ENCODE data around the gene YIF1A.

DNA sequence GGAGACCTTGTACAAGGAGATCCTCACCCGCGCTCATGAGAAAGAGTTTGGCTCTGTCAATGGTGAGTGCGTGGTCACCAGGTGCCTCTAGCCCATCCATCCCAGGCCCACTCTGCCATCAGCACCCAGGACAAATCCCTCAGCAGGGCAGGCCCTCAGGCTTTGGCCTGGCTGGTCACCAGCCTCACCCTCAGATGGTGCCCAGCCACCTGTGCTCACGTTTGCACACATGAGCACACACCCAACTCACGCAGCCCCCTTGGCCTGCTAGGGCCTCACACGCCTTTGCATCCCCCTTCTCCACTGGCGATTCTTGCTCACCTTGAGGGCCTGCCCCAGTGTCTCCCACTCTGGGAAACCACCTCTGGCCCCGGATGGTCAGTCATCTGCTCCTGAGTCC, 24.6 kb downstream of the YIF1A start:
- TF ChIP-seq EP300 (IDR thresholded peaks at IDR 0.05) (no peak), POLR2A (IDR thresholded peaks at IDR 0.05) (no peak), POLR2AphosphoS5 (IDR thresholded peaks at IDR 0.05) (no peak)
- TF ChIP-seq, protein P1, sequence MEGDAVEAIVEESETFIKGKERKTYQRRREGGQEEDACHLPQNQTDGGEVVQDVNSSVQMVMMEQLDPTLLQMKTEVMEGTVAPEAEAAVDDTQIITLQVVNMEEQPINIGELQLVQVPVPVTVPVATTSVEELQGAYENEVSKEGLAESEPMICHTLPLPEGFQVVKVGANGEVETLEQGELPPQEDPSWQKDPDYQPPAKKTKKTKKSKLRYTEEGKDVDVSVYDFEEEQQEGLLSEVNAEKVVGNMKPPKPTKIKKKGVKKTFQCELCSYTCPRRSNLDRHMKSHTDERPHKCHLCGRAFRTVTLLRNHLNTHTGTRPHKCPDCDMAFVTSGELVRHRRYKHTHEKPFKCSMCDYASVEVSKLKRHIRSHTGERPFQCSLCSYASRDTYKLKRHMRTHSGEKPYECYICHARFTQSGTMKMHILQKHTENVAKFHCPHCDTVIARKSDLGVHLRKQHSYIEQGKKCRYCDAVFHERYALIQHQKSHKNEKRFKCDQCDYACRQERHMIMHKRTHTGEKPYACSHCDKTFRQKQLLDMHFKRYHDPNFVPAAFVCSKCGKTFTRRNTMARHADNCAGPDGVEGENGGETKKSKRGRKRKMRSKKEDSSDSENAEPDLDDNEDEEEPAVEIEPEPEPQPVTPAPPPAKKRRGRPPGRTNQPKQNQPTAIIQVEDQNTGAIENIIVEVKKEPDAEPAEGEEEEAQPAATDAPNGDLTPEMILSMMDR (IDR thresholded peaks at IDR 0.05) = no peak
